ENCODE data around the gene OPA3.
"Not testable (repeated sequence)": the region's sequence is repeated elsewhere in the genome, so short reads cannot be mapped to it uniquely, and the experiment has no call there.

The OPA3 gene

DNA sequence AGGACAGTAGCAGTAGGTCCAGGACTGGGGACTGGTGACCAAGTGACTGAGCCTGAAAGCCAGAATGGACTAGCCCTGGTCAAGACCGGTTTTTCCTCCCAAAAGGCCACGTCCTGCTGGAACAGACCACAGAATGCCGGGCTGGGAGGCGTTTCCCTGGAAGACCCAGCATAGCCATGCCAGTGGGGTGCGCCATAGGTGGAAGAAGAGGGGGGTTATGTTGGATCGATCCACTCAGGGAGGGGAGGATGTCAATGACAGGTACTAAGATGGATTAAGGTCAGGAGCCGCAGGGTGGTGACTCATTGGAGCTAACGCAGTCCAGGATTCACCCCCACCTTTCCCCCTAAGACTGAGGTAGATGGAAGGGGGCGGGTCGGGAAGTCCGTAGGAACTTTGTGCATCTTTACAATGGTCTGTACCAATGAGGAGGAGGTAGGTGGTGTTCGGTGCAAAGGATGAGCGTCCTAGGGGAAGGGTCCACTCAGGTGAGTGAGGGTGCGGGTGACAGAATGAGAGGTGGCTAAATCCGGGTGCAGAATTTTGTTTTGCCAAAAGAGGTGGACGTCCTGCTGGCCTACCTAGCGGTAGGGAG is 56.4 kb downstream of the OPA3 start:
- no peak for DNase-seq (ENCODE audit: low read depth)
- H3K4me3 ChIP-seq (ENCODE audit: low read depth, low read length) = no peak overlapping the region

DNA sequence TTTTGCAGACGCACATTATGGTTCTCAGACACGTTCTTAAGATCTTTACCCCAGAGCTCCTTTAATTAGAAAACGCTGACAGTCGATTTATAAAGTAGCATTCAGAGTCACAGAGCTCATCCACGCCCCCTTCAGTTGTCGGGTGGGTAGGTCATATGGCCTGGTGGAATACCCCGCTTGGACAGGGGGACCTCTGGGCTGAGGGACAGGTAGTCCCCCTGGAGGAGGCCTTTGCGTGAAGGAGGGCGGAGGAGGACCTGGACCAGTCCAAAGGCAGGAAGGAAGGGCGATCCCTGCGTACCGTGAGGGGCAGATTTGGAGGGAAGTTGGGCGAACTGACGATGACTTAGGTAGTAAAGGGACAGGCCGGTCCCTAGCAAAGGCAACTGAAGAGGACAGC is 56.9 kb downstream of the OPA3 start:
- no peak overlapping the region for H3K4me3 ChIP-seq (ENCODE audit: low read depth, low read length)

DNA sequence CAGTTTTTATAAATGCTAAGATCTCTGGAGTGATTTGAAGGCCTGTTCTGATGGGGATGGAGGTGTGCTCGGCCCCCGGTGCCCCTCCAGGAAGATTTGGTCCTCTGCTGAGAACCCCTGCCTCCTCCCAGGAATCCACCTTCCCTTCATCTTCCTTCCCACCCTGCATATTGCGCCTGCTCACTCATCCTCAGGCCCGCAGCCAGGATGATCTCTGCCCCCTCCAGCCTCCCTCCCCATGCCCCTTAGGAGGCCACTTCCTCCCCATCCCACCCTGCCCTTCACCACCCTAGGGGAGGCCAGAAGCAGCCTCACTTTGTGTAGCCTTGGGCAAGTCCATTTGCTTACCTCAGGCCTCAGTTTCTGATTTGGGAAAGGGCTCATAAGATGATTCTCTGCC is 57.6 kb downstream of the OPA3 start:
- H3K4me3 ChIP-seq (ENCODE audit: low read depth, low read length) = no peak overlapping the region
- no peak for DNase-seq (ENCODE audit: low read depth)

More for the DNA sequence above, 56.9 kb downstream of the OPA3 start:
- DNase-seq (ENCODE audit: low read depth) = no peak

DNA sequence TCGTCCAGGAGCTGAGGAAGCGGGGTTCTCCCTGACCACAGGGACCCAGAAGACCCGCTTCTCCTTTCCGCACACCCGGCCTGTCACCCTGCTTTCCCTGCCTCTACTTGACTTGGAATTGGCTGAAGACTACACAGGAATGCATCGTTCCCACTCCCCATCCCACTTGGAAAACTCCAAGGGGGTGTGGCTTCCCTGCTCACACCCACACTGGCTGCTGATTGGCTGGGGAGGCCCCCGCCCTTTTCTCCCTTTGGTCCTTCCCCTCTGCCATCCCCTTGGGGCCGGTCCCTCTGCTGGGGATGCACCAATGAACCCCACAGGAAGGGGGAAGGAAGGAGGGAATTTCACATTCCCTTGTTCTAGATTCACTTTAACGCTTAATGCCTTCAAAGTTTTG is 58.5 kb downstream of the OPA3 start:
- DNase-seq (ENCODE audit: low read depth) = no peak
- no peak overlapping the region for H3K4me3 ChIP-seq (ENCODE audit: low read depth, low read length)

DNA sequence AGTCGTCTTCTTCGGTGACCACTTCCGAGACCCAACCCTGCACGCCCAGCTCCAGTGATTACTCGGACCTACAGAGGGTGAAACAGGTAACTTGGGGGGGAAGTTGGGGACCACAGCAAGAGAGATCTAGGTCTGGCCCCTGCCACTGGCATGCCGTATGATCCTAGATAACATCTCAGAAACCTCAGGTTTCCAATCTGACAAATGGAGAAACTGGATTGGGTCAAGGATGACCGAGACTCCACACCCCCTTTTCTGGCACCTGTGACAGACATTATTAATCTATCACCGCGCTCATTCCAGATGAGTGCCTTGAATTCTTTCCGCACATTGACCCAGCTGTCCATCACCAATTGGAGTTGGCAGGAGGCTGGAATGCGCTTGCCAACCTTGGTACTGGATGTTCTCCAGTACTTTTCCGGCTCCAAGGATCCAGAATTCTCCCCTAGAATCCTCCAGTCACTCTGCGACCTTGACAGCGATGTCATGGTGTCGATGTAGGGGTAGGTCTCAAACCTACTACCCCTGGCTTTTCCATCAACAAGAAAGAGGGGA is 60.0 kb downstream of the OPA3 start:
- DNase-seq (ENCODE audit: low read depth) = no peak
- H3K4me3 ChIP-seq (ENCODE audit: low read depth, low read length) = no peak overlapping the region

DNA sequence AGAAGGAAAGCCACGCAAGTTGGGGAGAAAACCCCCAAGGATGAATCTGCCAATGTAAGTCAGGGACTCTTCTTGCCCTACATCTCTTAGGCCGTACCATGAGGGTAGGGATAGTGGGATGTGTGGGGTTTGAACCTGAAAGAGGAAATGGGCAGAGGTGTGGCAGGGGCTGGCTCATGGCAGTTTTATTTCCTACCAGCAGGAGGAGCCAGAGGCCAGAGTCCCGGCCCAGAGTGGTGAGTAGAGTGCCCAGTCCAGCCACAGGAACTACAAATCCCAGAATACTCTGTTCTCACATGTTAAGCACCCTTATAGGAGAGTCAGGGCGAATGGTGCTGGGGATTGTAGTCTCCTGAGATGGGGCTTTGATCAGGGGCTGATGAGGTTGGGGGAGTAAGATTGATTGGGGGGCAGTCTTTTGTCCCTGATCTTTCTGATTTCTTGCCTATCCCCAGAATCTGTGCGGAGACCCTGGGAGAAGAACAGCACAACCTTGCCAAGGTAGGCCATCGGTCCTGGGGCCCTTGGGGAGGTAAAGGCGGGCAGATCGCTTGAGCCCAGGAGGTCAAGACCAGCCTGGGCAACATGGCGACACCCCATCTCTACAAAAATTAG is 60.9 kb downstream of the OPA3 start:
- H3K4me3 ChIP-seq (ENCODE audit: low read depth, low read length) = no peak overlapping the region
- DNase-seq (ENCODE audit: low read depth) = no peak

DNA sequence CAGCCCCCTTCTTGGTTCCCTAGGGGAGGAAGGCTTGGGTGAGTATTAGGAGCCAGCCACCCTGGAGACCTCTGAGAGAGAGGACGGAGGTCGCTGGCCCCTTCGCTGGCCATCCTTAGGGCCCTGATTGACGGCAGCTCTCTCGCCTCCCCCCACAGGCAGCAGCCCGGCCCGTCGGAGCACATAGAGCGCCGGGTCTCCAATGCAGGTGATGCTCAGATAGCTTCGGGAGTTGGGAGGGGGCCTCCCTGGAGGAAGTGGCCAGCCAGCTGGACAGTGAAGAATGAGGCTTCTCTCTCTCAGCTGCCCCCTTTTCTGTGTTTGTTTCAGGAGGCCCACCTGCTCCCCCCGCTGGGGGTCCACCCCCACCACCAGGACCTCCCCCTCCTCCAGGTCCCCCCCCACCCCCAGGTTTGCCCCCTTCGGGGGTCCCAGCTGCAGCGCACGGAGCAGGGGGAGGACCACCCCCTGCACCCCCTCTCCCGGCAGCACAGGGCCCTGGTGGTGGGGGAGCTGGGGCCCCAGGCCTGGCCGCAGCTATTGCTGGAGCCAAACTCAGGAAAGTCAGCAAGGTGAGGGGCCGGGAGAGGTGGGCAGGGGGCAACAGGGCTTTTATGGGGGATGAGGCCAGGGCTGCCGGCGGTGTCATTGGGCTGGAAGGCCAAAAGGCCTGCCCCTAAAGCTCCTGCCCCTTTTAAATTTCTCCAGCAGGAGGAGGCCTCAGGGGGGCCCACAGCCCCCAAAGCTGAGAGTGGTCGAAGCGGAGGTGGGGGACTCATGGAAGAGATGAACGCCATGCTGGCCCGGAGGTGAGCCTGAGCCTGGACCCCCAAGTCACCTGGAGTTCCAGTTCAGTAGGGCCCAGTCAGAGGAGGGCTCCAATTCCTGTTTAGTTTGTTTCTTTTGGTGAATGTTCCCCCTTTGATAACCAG is 62.3 kb downstream of the OPA3 start:
- DNase-seq (ENCODE audit: low read depth) = no peak
- H3K4me3 ChIP-seq (ENCODE audit: low read depth, low read length) = no peak overlapping the region

DNA sequence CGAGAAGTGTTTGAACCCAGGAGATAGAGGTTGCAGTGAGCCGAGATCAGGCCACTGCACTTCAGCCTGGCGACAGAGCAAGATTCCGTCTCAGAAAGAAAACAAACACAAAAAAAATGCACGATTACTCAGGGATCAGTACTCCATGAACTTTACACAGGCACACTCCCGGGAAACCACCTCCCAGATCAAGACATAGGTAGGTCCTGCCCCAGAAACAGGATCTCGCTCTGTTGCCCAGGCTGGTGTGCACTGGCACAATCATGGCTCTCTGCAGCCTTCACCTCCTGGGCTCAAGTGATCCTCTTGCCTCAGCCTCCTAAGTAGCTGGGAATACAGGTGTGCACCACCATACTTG is 66.2 kb downstream of the OPA3 start:
- no peak for DNase-seq (ENCODE audit: low read depth)
- H3K4me3 ChIP-seq (ENCODE audit: low read depth, low read length) = no peak overlapping the region

DNA sequence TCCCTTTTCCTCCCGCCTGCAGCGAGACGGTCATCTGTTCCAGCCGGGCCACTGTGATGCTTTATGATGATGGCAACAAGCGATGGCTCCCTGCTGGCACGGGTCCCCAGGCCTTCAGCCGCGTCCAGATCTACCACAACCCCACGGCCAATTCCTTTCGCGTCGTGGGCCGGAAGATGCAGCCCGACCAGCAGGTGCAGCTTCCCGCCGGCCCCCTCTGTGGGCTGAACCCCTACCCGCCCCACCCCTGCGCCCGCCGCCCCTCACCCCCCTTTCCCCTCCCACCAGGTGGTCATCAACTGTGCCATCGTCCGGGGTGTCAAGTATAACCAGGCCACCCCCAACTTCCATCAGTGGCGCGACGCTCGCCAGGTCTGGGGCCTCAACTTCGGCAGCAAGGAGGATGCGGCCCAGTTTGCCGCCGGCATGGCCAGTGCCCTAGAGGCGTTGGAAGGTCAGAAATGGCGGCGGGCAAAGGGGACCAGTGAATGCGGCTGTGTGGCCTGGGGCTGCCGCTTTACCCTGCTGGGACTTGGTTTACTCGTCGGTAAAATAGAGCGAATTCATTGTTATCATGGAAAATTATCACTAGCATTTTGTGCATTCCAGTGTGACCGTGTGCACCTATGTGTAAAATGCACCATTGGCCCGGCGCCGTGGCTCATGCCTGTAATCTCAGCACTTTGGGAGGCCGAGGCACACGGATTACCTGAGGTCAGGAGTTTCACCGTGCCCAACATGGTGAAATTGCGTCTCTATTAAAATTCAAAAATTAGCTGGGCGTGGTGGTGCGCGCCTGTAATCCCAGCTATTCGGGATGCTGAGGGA is 66.7 kb downstream of the OPA3 start:
- no peak for DNase-seq (ENCODE audit: low read depth)
- no peak overlapping the region for H3K4me3 ChIP-seq (ENCODE audit: low read depth, low read length)

DNA sequence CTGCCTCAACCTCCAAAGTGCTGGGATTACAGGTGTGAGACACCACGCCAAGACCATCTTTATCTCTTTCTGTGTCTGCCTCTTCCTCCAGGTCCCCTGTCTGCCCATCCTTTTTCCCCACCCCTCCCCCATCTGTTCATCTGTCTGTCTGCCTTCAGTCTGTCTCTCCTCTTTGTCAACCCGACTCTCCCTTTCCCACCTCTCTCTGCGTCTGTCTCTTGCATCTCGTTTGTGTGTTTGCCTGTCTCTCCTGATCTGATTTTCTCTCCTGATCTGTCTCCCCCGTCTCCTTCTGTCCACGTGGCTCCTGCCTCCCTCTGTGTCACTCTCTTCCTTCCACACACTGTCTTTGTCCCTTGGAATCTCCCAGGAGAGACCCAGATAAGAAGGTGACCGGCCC is 67.4 kb downstream of the OPA3 start:
- no peak for DNase-seq (ENCODE audit: low read depth)

DNA sequence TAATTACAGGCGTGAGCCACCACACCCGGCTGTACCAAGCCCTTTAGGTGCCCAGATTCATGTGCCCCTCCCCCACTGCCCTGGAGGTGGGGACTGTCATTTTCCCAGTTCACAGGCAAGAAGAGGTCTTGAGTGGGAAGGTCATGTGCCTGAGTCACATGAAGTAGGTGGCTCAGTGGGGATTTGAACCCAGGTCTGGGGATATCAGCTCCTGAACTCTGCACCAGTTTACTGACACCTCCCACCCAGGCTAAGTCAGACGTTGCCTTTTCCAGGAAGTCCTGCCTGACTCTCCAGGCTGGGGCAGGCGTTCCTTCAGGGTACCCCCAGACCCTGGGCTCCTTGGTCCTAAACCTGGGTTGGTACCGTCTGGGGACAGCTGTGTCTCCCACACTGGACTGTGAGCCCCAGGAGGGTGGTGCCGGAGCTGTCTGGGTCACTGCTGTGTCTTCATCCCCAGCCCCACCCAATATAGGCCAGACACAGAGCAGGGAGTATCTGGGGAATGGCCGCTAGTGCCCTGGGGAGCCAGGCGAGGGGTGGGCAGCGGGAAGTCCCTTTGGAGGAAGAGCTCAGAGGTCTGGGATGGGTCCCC is 68.7 kb downstream of the OPA3 start:
- H3K4me3 ChIP-seq (ENCODE audit: low read depth, low read length) = no peak overlapping the region
- DNase-seq (ENCODE audit: low read depth) = no peak

More for the DNA sequence above, 67.4 kb downstream of the OPA3 start:
- H3K4me3 ChIP-seq (ENCODE audit: low read depth, low read length) = no peak overlapping the region

DNA sequence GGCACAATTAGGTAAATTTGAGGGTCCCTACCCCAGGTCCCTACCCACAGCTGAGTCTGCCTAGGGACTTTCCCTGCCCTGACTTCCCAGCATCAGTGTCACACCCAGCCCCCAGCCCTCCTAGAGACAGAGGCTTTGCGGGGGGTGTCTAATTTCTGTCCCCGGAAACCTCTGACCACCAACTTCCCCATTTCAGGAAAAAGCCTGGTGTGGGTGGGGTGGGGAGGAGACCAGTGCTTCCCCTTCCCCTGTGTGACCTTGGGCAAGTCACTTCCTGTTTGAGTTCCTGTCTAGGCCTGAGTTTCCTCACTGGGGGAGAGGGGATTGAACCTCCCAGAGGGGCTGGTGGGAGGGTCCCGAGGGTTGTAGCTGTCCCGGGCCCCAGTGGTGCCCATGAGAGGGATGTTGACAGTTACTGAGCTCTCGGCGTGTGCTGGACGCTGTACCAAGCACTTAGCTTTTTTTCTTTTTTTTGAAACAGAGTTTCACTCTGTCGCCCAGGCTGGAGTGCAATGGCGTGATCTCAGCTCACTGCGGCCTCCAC is 69.4 kb downstream of the OPA3 start:
- H3K4me3 ChIP-seq (ENCODE audit: low read depth, low read length) = no peak overlapping the region
- DNase-seq (ENCODE audit: low read depth) = no peak

DNA sequence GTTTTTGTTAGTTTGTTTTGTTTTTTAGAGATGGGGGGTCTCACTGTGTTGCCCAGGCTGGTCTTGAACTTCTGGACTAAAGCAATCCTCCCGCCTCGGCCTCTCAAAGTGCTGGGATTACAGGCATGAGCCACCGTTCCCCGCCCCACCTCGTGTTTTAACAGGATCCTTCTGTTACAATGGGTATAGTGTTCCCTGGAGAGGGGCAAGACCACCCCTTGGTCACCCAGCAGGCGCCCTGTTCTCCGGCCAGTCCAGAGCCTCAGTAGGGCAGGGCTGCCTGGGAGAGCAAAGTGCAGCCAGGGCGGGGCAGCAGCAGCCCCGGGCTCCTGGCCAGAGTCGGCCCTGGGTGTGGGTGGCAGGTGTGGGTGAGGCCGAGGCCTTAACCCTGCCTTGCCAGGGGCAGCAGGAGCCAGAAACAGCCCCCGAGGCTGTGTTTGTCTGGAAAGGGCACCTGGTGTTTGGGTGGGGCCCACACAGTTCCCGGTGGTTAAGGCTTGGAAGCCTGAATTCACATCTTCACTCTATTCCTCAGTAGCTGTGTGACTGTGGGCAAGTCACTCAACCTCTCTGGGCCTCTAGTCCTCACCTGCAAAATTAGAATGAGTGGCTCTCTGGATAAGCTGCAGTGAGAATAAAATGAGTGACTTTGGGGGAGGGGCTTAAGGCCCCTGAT is 70.1 kb downstream of the OPA3 start:
- DNase-seq (ENCODE audit: low read depth) = no peak
- H3K4me3 ChIP-seq (ENCODE audit: low read depth, low read length) = no peak overlapping the region

DNA sequence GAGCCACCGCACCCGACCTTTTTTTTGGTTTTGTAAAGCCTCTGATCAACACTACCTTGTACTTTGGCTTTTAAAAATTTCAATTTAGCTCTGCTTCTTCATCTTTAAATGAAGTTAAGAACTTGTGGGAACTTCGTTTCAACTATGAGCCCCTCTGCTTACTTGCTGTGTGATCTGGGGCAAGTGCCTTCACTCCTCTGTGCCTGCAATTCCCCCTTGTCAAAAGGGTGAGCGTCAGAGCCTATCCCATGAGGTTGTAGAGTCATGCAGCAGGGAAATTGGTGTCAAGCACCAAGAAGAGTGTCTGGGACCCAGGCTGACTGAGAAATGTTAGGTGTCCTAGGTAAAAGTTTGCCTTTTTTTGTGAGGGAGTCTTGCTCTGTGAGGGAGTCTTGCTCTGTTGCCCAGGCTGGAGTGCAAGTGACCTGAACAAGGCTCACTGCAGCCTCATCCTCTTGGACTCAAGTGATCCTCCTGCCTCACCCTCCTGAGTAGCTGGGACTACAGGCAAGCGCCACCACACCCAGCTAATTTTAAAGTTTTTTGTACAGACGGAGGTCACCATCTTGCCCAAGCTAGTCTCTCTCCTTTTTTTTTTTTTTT is 71.6 kb downstream of the OPA3 start:
- no peak overlapping the region for H3K4me3 ChIP-seq (ENCODE audit: low read depth, low read length)

DNA sequence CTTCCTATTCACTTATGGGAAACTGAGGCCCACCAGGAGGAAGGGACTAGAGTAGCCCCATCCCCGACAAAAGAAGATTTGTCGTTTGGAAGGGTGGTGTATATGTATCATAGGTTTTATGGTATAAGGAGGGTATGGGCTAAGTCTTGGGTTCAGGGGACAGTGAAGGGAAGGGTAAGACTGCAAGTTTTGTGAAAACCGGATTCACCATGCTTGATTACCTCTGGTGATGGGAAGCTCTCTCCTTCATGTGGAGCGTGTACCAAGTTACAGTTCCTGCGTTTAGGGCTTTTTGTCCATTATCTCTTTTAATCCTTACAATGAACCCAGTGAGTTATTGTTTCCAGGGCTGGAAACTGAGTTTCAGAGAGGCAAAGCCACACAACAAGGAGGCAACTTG is 73.5 kb downstream of the OPA3 start:
- no peak overlapping the region for H3K4me3 ChIP-seq (ENCODE audit: low read depth, low read length)
- DNase-seq (ENCODE audit: low read depth) = no peak

More for the DNA sequence above, 71.6 kb downstream of the OPA3 start:
- DNase-seq (ENCODE audit: low read depth) = no peak

DNA sequence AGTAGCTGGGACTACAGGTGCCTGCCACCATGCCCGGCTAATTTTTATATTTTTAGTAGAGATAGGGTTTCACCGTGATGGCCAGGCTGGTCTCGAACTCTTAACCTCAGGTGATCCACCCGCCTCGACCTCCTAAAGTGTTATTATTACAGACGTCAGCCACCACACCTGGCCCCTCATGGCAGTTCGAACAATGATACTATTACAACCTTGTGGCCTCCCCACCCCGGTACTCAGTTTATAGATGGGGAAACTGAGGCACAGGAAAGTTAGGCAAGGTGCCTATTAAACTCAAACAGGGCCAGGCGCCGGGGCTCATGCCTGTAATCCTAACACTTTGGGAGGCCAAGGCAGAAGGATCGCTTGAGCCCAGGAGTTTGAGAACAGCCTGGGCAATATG is 74.2 kb downstream of the OPA3 start:
- H3K4me3 ChIP-seq (ENCODE audit: low read depth, low read length); DNase-seq (ENCODE audit: low read depth): not testable (repeated sequence)

DNA sequence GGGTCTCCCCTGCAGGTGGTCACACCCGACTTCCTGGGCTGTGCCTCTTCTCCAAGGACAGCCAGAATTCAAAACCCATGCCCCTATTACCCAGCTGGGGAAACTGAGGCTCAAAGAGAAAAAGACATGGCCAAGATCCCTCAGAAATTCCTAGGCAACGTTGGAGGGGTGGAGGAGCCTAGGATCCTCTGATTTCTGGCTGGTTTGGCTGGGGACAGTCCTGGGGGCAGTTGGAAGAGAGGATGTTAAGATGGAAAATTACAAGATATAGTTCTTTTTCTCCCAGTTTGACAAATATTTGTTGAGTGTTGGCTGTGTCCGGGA is 74.9 kb downstream of the OPA3 start:
- no peak for DNase-seq (ENCODE audit: low read depth)
- peak overlapping the region; percentile 99 for H3K4me3 ChIP-seq (ENCODE audit: low read depth, low read length)
